H9 (cell line): ENCODE results near the gene PAH. TPM values are rescaled to one million over a fixed set of nuclear protein-coding genes. Genes with fewer than 3 reads are reported as not detected.
"Not testable (repeated sequence)": the region's sequence is repeated elsewhere in the genome, so short reads cannot be mapped to it uniquely, and the experiment has no call there.

Source experiments
- DNase-seq: peaks from one replicate; pipeline ENCODE4 v3.0.0-alpha.2; 2017
- H2AFZ ChIP-seq: one replicate; pipeline ENCODE4 v1.6.1; 2013; ENCODE audit warnings: mild to moderate bottlenecking, low read length, control low read depth, moderate library complexity
- H2AK5ac ChIP-seq: 2 replicates; pipeline ENCODE4 v1.6.1; 2013; ENCODE audit warnings: low read length, control low read depth, mixed read lengths; ENCODE audit not compliant: insufficient read length
- H2BK120ac ChIP-seq: one replicate; pipeline ENCODE4 v1.6.1; 2013; ENCODE audit warnings: low read depth, mild to moderate bottlenecking, low read length, control low read depth, inconsistent platforms; ENCODE audit not compliant: poor library complexity, severe bottlenecking
- H2BK12ac ChIP-seq: 2 replicates; pipeline ENCODE4 v1.6.1; 2013; ENCODE audit warnings: low read length, control low read depth, mixed read lengths, low read depth; ENCODE audit not compliant: insufficient read length
- H2BK15ac ChIP-seq: 2 replicates; pipeline ENCODE4 v1.6.1; 2013; ENCODE audit warnings: low read depth, low read length, control low read depth
- H2BK20ac ChIP-seq: one replicate; pipeline ENCODE4 v1.6.1; 2013; ENCODE audit warnings: low read depth, mild to moderate bottlenecking, low read length, control low read depth, inconsistent platforms; ENCODE audit not compliant: poor library complexity, severe bottlenecking
- H2BK5ac ChIP-seq: 2 replicates; pipeline ENCODE4 v1.6.1; 2013; ENCODE audit warnings: low read length, control low read depth, mixed read lengths; ENCODE audit not compliant: insufficient read length
- H3K14ac ChIP-seq: 2 replicates; pipeline ENCODE4 v1.6.1; 2013; ENCODE audit warnings: low read length, control low read depth; ENCODE audit not compliant: insufficient read depth
- H3K18ac ChIP-seq: 2 replicates; pipeline ENCODE4 v1.6.1; 2013; ENCODE audit warnings: low read depth, mild to moderate bottlenecking, mixed read lengths, low read length, control low read depth; ENCODE audit not compliant: insufficient read length
- H3K23ac ChIP-seq: 2 replicates; pipeline ENCODE4 v1.6.1; 2013; ENCODE audit warnings: low read length, control low read depth, mixed read lengths, low read depth; ENCODE audit not compliant: insufficient read length
- H3K23me2 ChIP-seq: 2 replicates; pipeline ENCODE4 v1.6.1; 2013; ENCODE audit warnings: low read depth, mild to moderate bottlenecking, mixed read lengths, low read length, control low read depth; ENCODE audit not compliant: insufficient read length, poor library complexity, severe bottlenecking
- H3K27ac ChIP-seq: 2 replicates; pipeline ENCODE4 v1.5.1; 2013; ENCODE audit warnings: low read length, control low read depth, mixed read lengths, low read depth; ENCODE audit not compliant: insufficient read length
- H3K27me3 ChIP-seq: 2 replicates; pipeline ENCODE4 v1.6.1; 2013; ENCODE audit warnings: low read length, control low read depth, inconsistent platforms; ENCODE audit not compliant: insufficient read depth
- H3K4ac ChIP-seq: 2 replicates; pipeline ENCODE4 v1.6.1; 2013; ENCODE audit warnings: low read depth, mild to moderate bottlenecking, control low read depth, inconsistent platforms, low read length, moderate library complexity
- H3K4me1 ChIP-seq: 2 replicates; pipeline ENCODE4 v1.6.1; 2013; ENCODE audit warnings: low read length, control low read depth, inconsistent platforms; ENCODE audit not compliant: insufficient read depth
- H3K4me2 ChIP-seq: 2 replicates; pipeline ENCODE4 v1.6.1; 2013; ENCODE audit warnings: low read length, control low read depth, mixed read lengths; ENCODE audit not compliant: insufficient read length, insufficient read depth
- H3K56ac ChIP-seq: 2 replicates; pipeline ENCODE4 v1.6.1; 2013; ENCODE audit warnings: low read depth, mild to moderate bottlenecking, mixed read lengths, low read length, control low read depth; ENCODE audit not compliant: insufficient read length
- H3K79me1 ChIP-seq: 2 replicates; pipeline ENCODE4 v1.6.1; 2013; ENCODE audit warnings: low read depth, mild to moderate bottlenecking, moderate library complexity, low read length, control low read depth, inconsistent platforms; ENCODE audit not compliant: insufficient read depth, poor library complexity, severe bottlenecking
- H3K79me2 ChIP-seq: 2 replicates; pipeline ENCODE4 v1.6.1; 2013; ENCODE audit warnings: low read length, control low read depth, inconsistent platforms; ENCODE audit not compliant: insufficient read depth
- H3K9ac ChIP-seq: 2 replicates; pipeline ENCODE4 v1.6.1; 2013; ENCODE audit warnings: low read length, control low read depth, mixed read lengths; ENCODE audit not compliant: insufficient read length; ENCODE audit errors: extremely low read depth
- H3K9me3 ChIP-seq: one replicate; pipeline ENCODE4 v1.6.1; 2013; ENCODE audit warnings: low read depth, low read length, inconsistent platforms; ENCODE audit not compliant: control insufficient read depth
- H3T11ph ChIP-seq: one replicate; pipeline ENCODE4 v1.6.1; 2013; ENCODE audit warnings: mild to moderate bottlenecking, low read length, control low read depth, inconsistent platforms
- H4K20me1 ChIP-seq: one replicate; pipeline ENCODE4 v1.6.1; 2013; ENCODE audit not compliant: control insufficient read depth, insufficient read length, insufficient read depth
- H4K5ac ChIP-seq: 2 replicates; pipeline ENCODE4 v1.6.1; 2013; ENCODE audit warnings: low read depth, mild to moderate bottlenecking, mixed read lengths, low read length, control low read depth; ENCODE audit not compliant: insufficient read length
- H4K8ac ChIP-seq: replicated peaks from 2 replicates; pipeline ENCODE4 v1.6.1; 2013; ENCODE audit warnings: low read length, control low read depth, mixed read lengths, low read depth; ENCODE audit not compliant: insufficient read length
- H4K91ac ChIP-seq: 2 replicates; pipeline ENCODE4 v1.6.1; 2013; ENCODE audit warnings: low read depth, mild to moderate bottlenecking, moderate library complexity, mixed read lengths, low read length, control low read depth; ENCODE audit not compliant: insufficient read length
- H3K27ac Mint-ChIP-seq, 3 experiments: 2 replicates in 2 of 3; 3 replicates in 1 of 3; pipeline ENCODE4 v1.8.0; 2020 to 2021; ENCODE audit warnings: mixed read lengths in 3 of 3, mild to moderate bottlenecking in 1 of 3, moderate library complexity in 1 of 3
- H3K27me3 Mint-ChIP-seq: 2 replicates; pipeline ENCODE4 v1.8.0; 2021; ENCODE audit warnings: low read depth, mild to moderate bottlenecking, moderate library complexity, mixed read lengths
- H3K36me3 Mint-ChIP-seq, 3 experiments: 2 replicates in 2 of 3; 3 replicates in 1 of 3; pipeline ENCODE4 v1.8.0; 2020 to 2021; ENCODE audit warnings: low read depth in 3 of 3, mixed read lengths in 3 of 3; ENCODE audit not compliant: insufficient read depth in 1 of 3
- H3K4me1 Mint-ChIP-seq, 2 experiments: 2 replicates each; pipeline ENCODE4 v1.8.0; 2020; ENCODE audit warnings: mixed read lengths in 2 of 2
- H3K4me3 Mint-ChIP-seq, 2 experiments: 2 replicates in 1 of 2; 3 replicates in 1 of 2; pipeline ENCODE4 v1.8.0; 2020 to 2021; ENCODE audit warnings: mild to moderate bottlenecking in 2 of 2, mixed read lengths in 2 of 2, moderate library complexity in 1 of 2
- H3K9me3 Mint-ChIP-seq, 2 experiments: 2 replicates in 1 of 2; 3 replicates in 1 of 2; pipeline ENCODE4 v1.8.0; 2020; ENCODE audit warnings: mild to moderate bottlenecking in 2 of 2, mixed read lengths in 2 of 2, moderate library complexity in 1 of 2
- CTCF ChIP-seq: fragments of 200-600 bp; sonication (generic); conservative IDR thresholded peaks from 3 replicates; pipeline ENCODE4 v1.8.0; 2021; ENCODE audit warnings: antibody characterized with exemption, mild to moderate bottlenecking
- WGBS: extraction: QIAGEN DNeasy Blood & Tissue Kit; methylation state at CpG from one replicate; pipeline ENCODE4 v1.1.7; 2013; ENCODE audit warnings: missing lambda C conversion rate, low lambda C conversion rate, mixed read lengths; ENCODE audit not compliant: insufficient read length; ENCODE audit errors: extremely low coverage; 5-methylcytosine and 5-hydroxymethylcytosine counted together
- total RNA-seq: library from RNA; stranded (reverse); gene quantifications from 2 replicates; pipeline ENCODE4 v1.2.1, GENCODE V29; 2021

The PAH gene
- total RNA-seq, 1 experiment from 2014 or later = 6.1 TPM

- Mint-ChIP-seq H3K36me3 (no peaks in the 10 kb centered on the region), H3K4me3 (no peak overlapping the region), H3K9me3 (no peaks in the 10 kb centered on the region; a peak in 1 of 5 replicates), H3K4me1 (peaks cover 2 to 4% of the 10 kb centered on the region in 2 experiments), H3K27me3 (no peaks in the 10 kb centered on the region; the same call in 1 of the 2 replicates), H3K27ac (no peak overlapping the region)
- no peak overlapping the region for H3K23ac ChIP-seq
- H3K23me2 ChIP-seq = no peaks in the 10 kb centered on the region
- no peak overlapping the region for H2AFZ ChIP-seq
- no peak overlapping the region for H2BK12ac ChIP-seq
- H3K79me1 ChIP-seq = no peaks in the 10 kb centered on the region
- H2BK20ac ChIP-seq = no peak overlapping the region
- WGBS = no CpG with 5 or more reads among the region's 10 CpGs
- H3K4ac ChIP-seq = no peak overlapping the region
- H2BK120ac ChIP-seq = no peak overlapping the region
- no peak overlapping the region for H3K27ac ChIP-seq
- H3K56ac ChIP-seq = no peak overlapping the region
- H3K18ac ChIP-seq = no peak overlapping the region
- H2BK15ac ChIP-seq = no peak overlapping the region
- no peaks in the 10 kb centered on the region for H4K20me1 ChIP-seq
- no peaks in the 10 kb centered on the region for H3K79me2 ChIP-seq
- H3K14ac ChIP-seq = no peak overlapping the region
- no peak overlapping the region for H3K4me2 ChIP-seq
- no peaks in the 10 kb centered on the region for H3K4me1 ChIP-seq
- H4K91ac ChIP-seq = no peak overlapping the region
- no peak overlapping the region for H2AK5ac ChIP-seq
- H3K9me3 ChIP-seq = no peaks in the 10 kb centered on the region
- no peak overlapping the region for H3T11ph ChIP-seq
- H3K27me3 ChIP-seq = no peaks in the 10 kb centered on the region
- H4K8ac ChIP-seq = no peak overlapping the region
- H4K5ac ChIP-seq = no peak overlapping the region
- DNase-seq = peak; percentile 70
- no peak for TF ChIP-seq CTCF
- no peak overlapping the region for H2BK5ac ChIP-seq
- H3K9ac ChIP-seq = no peak overlapping the region
Observed at GRCh38 chr12:102833687-102834441, 83.2 kb downstream of the PAH start.

GRCh38 chr12:102832826-102833225 is 84.2 kb downstream of the PAH start:
- H2BK15ac ChIP-seq, H3K27me3 ChIP-seq, H4K91ac ChIP-seq, H3T11ph ChIP-seq, H3K23ac ChIP-seq, H3K56ac ChIP-seq, H3K4me1 Mint-ChIP-seq, H3K14ac ChIP-seq, H4K5ac ChIP-seq, H2BK120ac ChIP-seq, H3K18ac ChIP-seq, H3K4me1 ChIP-seq, H3K4ac ChIP-seq, H3K23me2 ChIP-seq, H3K36me3 Mint-ChIP-seq, H3K9me3 ChIP-seq, H3K9me3 Mint-ChIP-seq, H4K8ac ChIP-seq, H3K79me1 ChIP-seq, H2AFZ ChIP-seq, H2BK5ac ChIP-seq, H2AK5ac ChIP-seq, H3K27ac ChIP-seq, H4K20me1 ChIP-seq, H3K79me2 ChIP-seq, H3K27me3 Mint-ChIP-seq, H2BK20ac ChIP-seq, DNase-seq, H2BK12ac ChIP-seq, H3K9ac ChIP-seq, H3K4me2 ChIP-seq: not testable (repeated sequence)
- peak overlapping the region; percentile 68 to 87 (median 86); a peak in 3 of 7 replicates for H3K27ac Mint-ChIP-seq
- peak overlapping the region; percentile 70 to 78 for H3K4me3 Mint-ChIP-seq
- no CpG with 5 or more reads among the region's 24 CpGs for WGBS
